PC-3 (cell line): ENCODE data around the gene ALKBH6.

Experiments
- CTCF ChIP-seq: fragments of 300-600 bp; sonication (generic); conservative IDR thresholded peaks from 2 replicates; pipeline ENCODE4 v1.5.1; 2017; ENCODE audit warnings: antibody characterized with exemption, low read depth, mild to moderate bottlenecking, low read length
- EZH2 ChIP-seq: fragments of 300-600 bp; sonication (generic); IDR thresholded peaks from one replicate; pipeline ENCODE4 v1.6.1; 2017; ENCODE audit warnings: antibody characterized with exemption, mild to moderate bottlenecking, low read length; ENCODE audit not compliant: unreplicated experiment
- EZH2phosphoT487 ChIP-seq: fragments of 300-600 bp; sonication (generic); IDR thresholded peaks from 2 replicates; pipeline ENCODE4 v1.6.1; 2018; ENCODE audit warnings: mild to moderate bottlenecking, antibody characterized with exemption, low read length, borderline replicate concordance

- TF ChIP-seq CTCF (no peak), EZH2phosphoT487 (no peak), EZH2 (no peak)
Observed at GRCh38 chr19:36032251-36033104, 18.5 kb upstream of the ALKBH6 start, which contains the start of gene CLIP3.
